IMR-90 (cell line): ENCODE results near the gene HDAC7. TPM values are rescaled to one million over a fixed set of nuclear protein-coding genes. Genes with fewer than 3 reads are reported as not detected.

Source experiments
- ATAC-seq: fragments of 200-7000 bp; cut with Tn5 transposase; 2 replicates; pipeline ENCODE4 v1.9.1; 2020; ENCODE audit warnings: low read depth, mild to moderate bottlenecking, moderate library complexity
- BruUV-seq: library from RNA; stranded (reverse); fragments of 400-500 nt; replicated peaks from 2 replicates; lab custom pipeline; 2021; lab: Mats Ljungman, UMichigan
- CTCF ChIA-PET: fragments of 300-600 bp; formaldehyde crosslinking; extraction: SDS; loops from one replicate; lab custom pipeline; 2021; ENCODE audit warnings: antibody characterized with exemption; lab: Yijun Ruan, JAX
- POLR2A ChIA-PET: fragments of 300-600 bp; sonication (Branson Sonifier 250); formaldehyde crosslinking; loops from one replicate; lab custom pipeline; 2022; ENCODE audit warnings: antibody characterized with exemption; ENCODE audit not compliant: unreplicated experiment; lab: Charles Lee
- DNase-seq: peaks from one replicate; pipeline ENCODE4 v3.0.0; 2013
- H2AFZ ChIP-seq: replicated peaks from 2 replicates; pipeline ENCODE3; 2013; ENCODE audit warnings: low read length, mild to moderate bottlenecking; ENCODE audit not compliant: poor library complexity
- H2AK5ac ChIP-seq: 2 replicates; pipeline ENCODE4 v1.6.1; 2013; ENCODE audit warnings: low read depth, low read length, inconsistent platforms
- H2AK9ac ChIP-seq: replicated peaks from 2 replicates; pipeline ENCODE3; 2013; ENCODE audit warnings: mild to moderate bottlenecking, low read depth, low read length, moderate library complexity; ENCODE audit not compliant: poor library complexity
- H2BK120ac ChIP-seq: 2 replicates; pipeline ENCODE4 v1.6.1; 2013; ENCODE audit warnings: low read depth, low read length, inconsistent platforms
- H2BK15ac ChIP-seq: 3 replicates; pipeline ENCODE4 v1.6.1; 2013; ENCODE audit warnings: low read depth, low read length, inconsistent platforms
- H2BK20ac ChIP-seq: 2 replicates; pipeline ENCODE4 v1.6.1; 2013; ENCODE audit warnings: low read depth, mild to moderate bottlenecking, inconsistent platforms, low read length, moderate library complexity
- H2BK5ac ChIP-seq: 2 replicates; pipeline ENCODE4 v1.6.1; 2013; ENCODE audit warnings: mild to moderate bottlenecking, low read depth, low read length, inconsistent platforms; ENCODE audit not compliant: poor library complexity, severe bottlenecking
- H3K14ac ChIP-seq: replicated peaks from 2 replicates; pipeline ENCODE4 v1.6.1; 2013; ENCODE audit warnings: low read depth, low read length, inconsistent platforms
- H3K18ac ChIP-seq: 2 replicates; pipeline ENCODE4 v1.6.1; 2013; ENCODE audit warnings: low read depth, low read length, control low read depth
- H3K23ac ChIP-seq: 2 replicates; pipeline ENCODE4 v1.6.1; 2013; ENCODE audit warnings: low read depth, low read length, inconsistent platforms
- H3K27ac ChIP-seq: 2 replicates; pipeline ENCODE4 v1.5.1; 2013; ENCODE audit warnings: mild to moderate bottlenecking, control low read depth, low read length; ENCODE audit not compliant: insufficient read depth
- H3K27me3 ChIP-seq: 2 replicates; pipeline ENCODE4 v1.6.1; 2013; ENCODE audit warnings: low read length; ENCODE audit not compliant: control insufficient read depth, insufficient read depth
- H3K36me3 ChIP-seq: 2 replicates; pipeline ENCODE4 v1.6.1; 2013; ENCODE audit warnings: low read length, mixed read lengths; ENCODE audit not compliant: control insufficient read depth, insufficient read depth
- H3K4ac ChIP-seq: 2 replicates; pipeline ENCODE4 v1.6.1; 2013; ENCODE audit warnings: low read depth, low read length, inconsistent platforms
- H3K4me1 ChIP-seq: 2 replicates; pipeline ENCODE4 v1.6.1; 2013; ENCODE audit warnings: low read length, mixed read lengths; ENCODE audit not compliant: control insufficient read depth, insufficient read depth
- H3K4me2 ChIP-seq: 2 replicates; pipeline ENCODE4 v1.6.1; 2013; ENCODE audit warnings: low read depth, mild to moderate bottlenecking, control low read depth, low read length, moderate library complexity
- H3K4me3 ChIP-seq: 2 replicates; pipeline ENCODE4 v1.5.1; 2013; ENCODE audit warnings: low read depth, mild to moderate bottlenecking, control low read depth, low read length, moderate library complexity; ENCODE audit not compliant: insufficient read depth
- H3K56ac ChIP-seq: 2 replicates; pipeline ENCODE4 v1.6.1; 2013; ENCODE audit warnings: low read length, inconsistent platforms; ENCODE audit not compliant: insufficient read depth; ENCODE audit errors: extremely low read depth
- H3K79me1 ChIP-seq, 2 experiments: 2 replicates each; pipeline ENCODE4 v1.6.1; 2013; ENCODE audit warnings: low read length in 2 of 2, inconsistent platforms in 1 of 2, low read depth in 1 of 2
- H3K9ac ChIP-seq: 2 replicates; pipeline ENCODE4 v1.6.1; 2013; ENCODE audit warnings: low read depth, low read length, control low read depth
- H3K9me1 ChIP-seq: 2 replicates; pipeline ENCODE4 v1.6.1; 2013; ENCODE audit warnings: low read length, inconsistent platforms; ENCODE audit not compliant: insufficient read depth
- H3K9me3 ChIP-seq: 2 replicates; pipeline ENCODE4 v1.6.1; 2013; ENCODE audit warnings: low read length; ENCODE audit not compliant: control insufficient read depth, insufficient read depth
- H4K20me1 ChIP-seq: 2 replicates; pipeline ENCODE4 v1.6.1; 2013; ENCODE audit warnings: low read length, inconsistent platforms; ENCODE audit not compliant: insufficient read depth
- H4K5ac ChIP-seq: 2 replicates; pipeline ENCODE4 v1.6.1; 2013; ENCODE audit warnings: mild to moderate bottlenecking, low read depth, low read length, control low read depth
- H4K8ac ChIP-seq, 2 experiments: 2 replicates each; pipeline ENCODE4 v1.6.1; 2013; ENCODE audit warnings: low read depth in 2 of 2, low read length in 2 of 2, control low read depth in 1 of 2, inconsistent platforms in 1 of 2
- H4K91ac ChIP-seq: 2 replicates; pipeline ENCODE4 v1.6.1; 2013; ENCODE audit warnings: low read depth, low read length, inconsistent platforms; ENCODE audit not compliant: insufficient read depth
- BHLHE40 ChIP-seq: fragments of 150-350 bp; IDR thresholded peaks from 2 replicates; pipeline ENCODE4 v1.6.1; 2016; ENCODE audit warnings: mild to moderate bottlenecking, low read depth, low read length
- CEBPB ChIP-seq: IDR thresholded peaks from 2 replicates; pipeline ENCODE4 v1.6.1; 2012; ENCODE audit warnings: low read depth, low read length, improper control_type of control experiment
- CHD1 ChIP-seq: IDR thresholded peaks from 2 replicates; pipeline ENCODE4 v1.6.1; 2012; ENCODE audit warnings: low read depth, low read length, improper control_type of control experiment
- FOS ChIP-seq: fragments of 150-350 bp; IDR thresholded peaks from 2 replicates; pipeline ENCODE4 v1.6.1; 2016; ENCODE audit warnings: low read depth, low read length
- MAFK ChIP-seq: IDR thresholded peaks from 2 replicates; pipeline ENCODE4 v1.6.1; 2012; ENCODE audit warnings: low read depth, low read length, improper control_type of control experiment
- MAZ ChIP-seq: IDR thresholded peaks from 2 replicates; pipeline ENCODE4 v1.6.1; 2012; ENCODE audit warnings: low read depth, mild to moderate bottlenecking, low read length, improper control_type of control experiment, moderate library complexity, borderline replicate concordance
- MXI1 ChIP-seq: IDR thresholded peaks from 2 replicates; pipeline ENCODE4 v1.6.1; 2012; ENCODE audit warnings: low read depth, mild to moderate bottlenecking, low read length, moderate library complexity, borderline replicate concordance
- NFE2L2 ChIP-seq: fragments of 150-350 bp; IDR thresholded peaks from 2 replicates; pipeline ENCODE4 v1.6.1; 2016; ENCODE audit warnings: low read depth, mild to moderate bottlenecking, low read length
- POLR2A ChIP-seq: IDR thresholded peaks from 2 replicates; pipeline ENCODE4 v1.6.1; 2012; ENCODE audit warnings: mild to moderate bottlenecking, low read depth, low read length
- RAD21 ChIP-seq: IDR thresholded peaks from 2 replicates; pipeline ENCODE4 v1.6.1; 2012; ENCODE audit warnings: low read length, improper control_type of control experiment
- RCOR1 ChIP-seq: IDR thresholded peaks from 2 replicates; pipeline ENCODE4 v1.6.1; 2012; ENCODE audit warnings: mild to moderate bottlenecking, low read length, improper control_type of control experiment; ENCODE audit not compliant: insufficient replicate concordance
- SMC3 ChIP-seq: fragments of 150-350 bp; IDR thresholded peaks from 2 replicates; pipeline ENCODE4 v1.6.1; 2016; ENCODE audit warnings: low read depth, mild to moderate bottlenecking, antibody characterized with exemption, low read length, moderate library complexity
- USF2 ChIP-seq: fragments of 150-350 bp; IDR thresholded peaks from 2 replicates; pipeline ENCODE4 v1.6.1; 2017; ENCODE audit warnings: mild to moderate bottlenecking, antibody characterized with exemption, low read length, low read depth
- WGBS, 2 experiments: methylation state at CpG; one replicate each; pipeline versions ENCODE4 v1.1.5 to v1.1.7; 2013; ENCODE audit warnings: missing lambda C conversion rate in 2 of 2; ENCODE audit not compliant: insufficient read length in 1 of 2; ENCODE audit errors: extremely low coverage in 2 of 2; 5-methylcytosine and 5-hydroxymethylcytosine counted together
- dilution Hi-C: fragments of 300-500 bp; cut with HindIII; formaldehyde crosslinking; loops from one replicate; pipeline ENCODE4 v1.14.3; 2018; ENCODE audit warnings: low sequenced_read_pairs; ENCODE audit not compliant: unreplicated experiment
- in situ Hi-C: fragments of 300-500 bp; cut with MboI; formaldehyde crosslinking; loops from 3 replicates; pipeline ENCODE4 v1.14.3; 2019; ENCODE audit warnings: low sequenced_read_pairs, inconsistent platforms, mixed read lengths
- intact Hi-C: fragments of 100-400 bp; cut with micrococcal nuclease; formaldehyde crosslinking; loops from 2 replicates; pipeline ENCODE4 v1.10.0; 2022
- polyA plus RNA-seq, 3 experiments: library from polyadenylated mRNA; depleted of rRNA; stranded (reverse); fragments of >200 nt; gene quantifications; 2 replicates each; pipeline ENCODE4 v1.2.3, GENCODE V29; 2012; ENCODE audit warnings: low replicate concordance in 1 of 3
- total RNA-seq: library from RNA; depleted of rRNA; stranded (reverse); fragments of >200 nt; gene quantifications from 2 replicates; pipeline ENCODE4 v1.2.3, GENCODE V29; 2012
- TF ChIP-seq, protein P1 (sequence below): fragments of 150-350 bp; IDR thresholded peaks from 2 replicates; pipeline ENCODE4 v1.6.1; 2016; ENCODE audit warnings: low read depth, mild to moderate bottlenecking, low read length, moderate library complexity, borderline replicate concordance
- TF ChIP-seq, protein P2 (sequence below): conservative IDR thresholded peaks from 2 replicates; pipeline ENCODE4 v1.5.1; 2012; ENCODE audit warnings: mild to moderate bottlenecking, low read depth, low read length, improper control_type of control experiment

The HDAC7 gene
- total and polyA plus RNA-seq, 2 of the 4 experiments (the other 2 are of a cell fraction) = 10.4 to 64.7 TPM

- H2BK120ac ChIP-seq = no peak overlapping the region
- dilution Hi-C loops = no loop called here
- no peak overlapping the region for H4K5ac ChIP-seq
- WGBS, 2 experiments = 20% methylated on average over 1 of the region's 8 CpGs; no CpG with 5 or more reads in 1 of the 2 experiments
- no peak overlapping the region for H3K14ac ChIP-seq
- H3K9ac ChIP-seq = no peak overlapping the region
- no peak overlapping the region for H3K4me2 ChIP-seq
- H2BK5ac ChIP-seq = no peak overlapping the region
- H3K27me3 ChIP-seq = no peaks in the 10 kb centered on the region
- peaks cover 9% of the 10 kb centered on the region for H3K4me1 ChIP-seq
- no peaks in the 10 kb centered on the region for H3K36me3 ChIP-seq
- H2BK15ac ChIP-seq = no peak overlapping the region
- peak overlapping the region; percentile 75 for H2AK9ac ChIP-seq
- H3K9me1 ChIP-seq = no peaks in the 10 kb centered on the region
- no peak overlapping the region for H4K91ac ChIP-seq
- DNase-seq (no peak), ATAC-seq (no peak)
- no peak overlapping the region for H4K8ac ChIP-seq
- in situ Hi-C loops = no loop called here
- no peak overlapping the region for H3K23ac ChIP-seq
- CTCF ChIA-PET = interaction anchor here (1.1 to 1.3 kb wide), 2 partner anchors 22 to 49 kb away, joined by 4 to 5 read pairs; no protein-coding TSS in a partner anchor
- no peak overlapping the region for H2BK20ac ChIP-seq
- H3K56ac ChIP-seq = no peak overlapping the region
- no peak overlapping the region for H3K27ac ChIP-seq
- no peaks in the 10 kb centered on the region for H4K20me1 ChIP-seq
- H3K9me3 ChIP-seq = no peaks in the 10 kb centered on the region
- H3K4me3 ChIP-seq = no peak overlapping the region
- peak overlapping the region; percentile 35 for H2AFZ ChIP-seq
- no TSS peak for BruUV-seq
- H3K79me1 ChIP-seq = no peaks in the 10 kb centered on the region
- intact Hi-C loops = no loop called here
- H3K4ac ChIP-seq = no peak overlapping the region
- POLR2A ChIA-PET = no interaction called here
- H2AK5ac ChIP-seq = no peak overlapping the region
- H3K18ac ChIP-seq = no peak overlapping the region
- no peak for TF ChIP-seq FOS
- TF ChIP-seq, protein P1, sequence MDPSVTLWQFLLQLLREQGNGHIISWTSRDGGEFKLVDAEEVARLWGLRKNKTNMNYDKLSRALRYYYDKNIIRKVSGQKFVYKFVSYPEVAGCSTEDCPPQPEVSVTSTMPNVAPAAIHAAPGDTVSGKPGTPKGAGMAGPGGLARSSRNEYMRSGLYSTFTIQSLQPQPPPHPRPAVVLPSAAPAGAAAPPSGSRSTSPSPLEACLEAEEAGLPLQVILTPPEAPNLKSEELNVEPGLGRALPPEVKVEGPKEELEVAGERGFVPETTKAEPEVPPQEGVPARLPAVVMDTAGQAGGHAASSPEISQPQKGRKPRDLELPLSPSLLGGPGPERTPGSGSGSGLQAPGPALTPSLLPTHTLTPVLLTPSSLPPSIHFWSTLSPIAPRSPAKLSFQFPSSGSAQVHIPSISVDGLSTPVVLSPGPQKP = no peak
- no peak for TF ChIP-seq NFE2L2
- TF ChIP-seq BHLHE40 = no peak
- TF ChIP-seq, protein P2, sequence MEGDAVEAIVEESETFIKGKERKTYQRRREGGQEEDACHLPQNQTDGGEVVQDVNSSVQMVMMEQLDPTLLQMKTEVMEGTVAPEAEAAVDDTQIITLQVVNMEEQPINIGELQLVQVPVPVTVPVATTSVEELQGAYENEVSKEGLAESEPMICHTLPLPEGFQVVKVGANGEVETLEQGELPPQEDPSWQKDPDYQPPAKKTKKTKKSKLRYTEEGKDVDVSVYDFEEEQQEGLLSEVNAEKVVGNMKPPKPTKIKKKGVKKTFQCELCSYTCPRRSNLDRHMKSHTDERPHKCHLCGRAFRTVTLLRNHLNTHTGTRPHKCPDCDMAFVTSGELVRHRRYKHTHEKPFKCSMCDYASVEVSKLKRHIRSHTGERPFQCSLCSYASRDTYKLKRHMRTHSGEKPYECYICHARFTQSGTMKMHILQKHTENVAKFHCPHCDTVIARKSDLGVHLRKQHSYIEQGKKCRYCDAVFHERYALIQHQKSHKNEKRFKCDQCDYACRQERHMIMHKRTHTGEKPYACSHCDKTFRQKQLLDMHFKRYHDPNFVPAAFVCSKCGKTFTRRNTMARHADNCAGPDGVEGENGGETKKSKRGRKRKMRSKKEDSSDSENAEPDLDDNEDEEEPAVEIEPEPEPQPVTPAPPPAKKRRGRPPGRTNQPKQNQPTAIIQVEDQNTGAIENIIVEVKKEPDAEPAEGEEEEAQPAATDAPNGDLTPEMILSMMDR = no peak
- TF ChIP-seq MXI1 = no peak
- no peak for TF ChIP-seq CEBPB
- TF ChIP-seq RCOR1 = no peak
- TF ChIP-seq RAD21 = no peak
- no peak for TF ChIP-seq MAFK
- TF ChIP-seq POLR2A = no peak
- TF ChIP-seq USF2 = no peak
- no peak for TF ChIP-seq MAZ
- TF ChIP-seq SMC3 = no peak
- TF ChIP-seq CHD1 = no peak
Measured at GRCh38 chr12:47763481-47764346, 56.0 kb downstream of the HDAC7 start.
